PFSK-1 (cell line): ENCODE data around the gene KIF17.

ENCODE experiments used
- POLR2AphosphoS5 ChIP-seq: IDR thresholded peaks from 2 replicates; pipeline ENCODE4 v1.6.1; 2012; ENCODE audit warnings: low read depth, mild to moderate bottlenecking, control low read depth, low read length, moderate library complexity
- TF ChIP-seq, protein P1 (sequence below), 2 experiments: IDR thresholded peaks; 2 replicates each; pipeline versions ENCODE4 v1.6.1 to v1.8.0; 2011 to 2012; ENCODE audit warnings: low read depth in 2 of 2, low read length in 2 of 2, control low read depth in 1 of 2, inconsistent platforms in 1 of 2, mild to moderate bottlenecking in 1 of 2, moderate library complexity in 1 of 2; ENCODE audit not compliant: insufficient read depth in 1 of 2

DNA sequence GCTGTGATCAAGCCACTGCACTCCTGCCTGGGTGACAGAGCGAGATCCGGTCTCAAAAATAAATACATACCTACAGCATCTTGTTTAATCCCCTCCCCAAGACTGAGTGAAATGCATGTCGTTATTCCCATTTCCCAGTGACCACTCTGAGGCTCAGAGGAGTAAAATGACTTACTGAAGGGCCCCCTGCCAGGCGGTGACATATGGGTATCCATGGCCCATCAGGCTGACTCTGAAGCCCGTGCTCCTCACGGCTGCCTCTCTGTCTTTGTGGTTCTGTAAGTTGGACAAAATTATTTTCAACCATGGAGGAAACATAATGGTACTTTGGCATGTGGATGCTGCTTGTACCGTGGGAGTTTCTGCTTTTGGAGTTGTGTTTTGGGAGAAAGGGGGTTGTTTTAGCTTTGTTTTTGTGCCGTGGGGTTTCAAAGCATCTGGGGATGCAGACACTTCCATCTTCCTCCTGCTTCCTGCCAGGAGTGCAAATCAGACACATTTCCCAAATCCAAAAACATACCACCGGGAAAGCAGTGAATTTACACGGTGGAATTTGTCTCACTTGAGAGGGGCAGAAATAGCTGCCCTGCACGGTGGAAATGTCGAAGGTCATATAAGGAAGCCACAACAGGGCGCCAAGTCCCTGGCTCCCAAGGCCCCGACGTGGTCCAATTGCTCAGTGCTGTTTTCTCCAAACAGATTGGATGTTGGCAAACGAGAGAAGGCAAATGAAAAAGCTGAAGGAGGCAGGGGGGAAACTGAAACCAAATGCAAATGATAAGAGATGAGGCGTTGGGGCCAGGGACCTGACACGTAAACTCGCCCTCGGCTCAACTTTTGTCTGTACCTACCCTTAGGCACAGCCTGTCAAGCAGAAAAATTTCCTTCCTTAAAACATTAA, 101.6 kb downstream of the KIF17 start:
- TF ChIP-seq, protein P1, sequence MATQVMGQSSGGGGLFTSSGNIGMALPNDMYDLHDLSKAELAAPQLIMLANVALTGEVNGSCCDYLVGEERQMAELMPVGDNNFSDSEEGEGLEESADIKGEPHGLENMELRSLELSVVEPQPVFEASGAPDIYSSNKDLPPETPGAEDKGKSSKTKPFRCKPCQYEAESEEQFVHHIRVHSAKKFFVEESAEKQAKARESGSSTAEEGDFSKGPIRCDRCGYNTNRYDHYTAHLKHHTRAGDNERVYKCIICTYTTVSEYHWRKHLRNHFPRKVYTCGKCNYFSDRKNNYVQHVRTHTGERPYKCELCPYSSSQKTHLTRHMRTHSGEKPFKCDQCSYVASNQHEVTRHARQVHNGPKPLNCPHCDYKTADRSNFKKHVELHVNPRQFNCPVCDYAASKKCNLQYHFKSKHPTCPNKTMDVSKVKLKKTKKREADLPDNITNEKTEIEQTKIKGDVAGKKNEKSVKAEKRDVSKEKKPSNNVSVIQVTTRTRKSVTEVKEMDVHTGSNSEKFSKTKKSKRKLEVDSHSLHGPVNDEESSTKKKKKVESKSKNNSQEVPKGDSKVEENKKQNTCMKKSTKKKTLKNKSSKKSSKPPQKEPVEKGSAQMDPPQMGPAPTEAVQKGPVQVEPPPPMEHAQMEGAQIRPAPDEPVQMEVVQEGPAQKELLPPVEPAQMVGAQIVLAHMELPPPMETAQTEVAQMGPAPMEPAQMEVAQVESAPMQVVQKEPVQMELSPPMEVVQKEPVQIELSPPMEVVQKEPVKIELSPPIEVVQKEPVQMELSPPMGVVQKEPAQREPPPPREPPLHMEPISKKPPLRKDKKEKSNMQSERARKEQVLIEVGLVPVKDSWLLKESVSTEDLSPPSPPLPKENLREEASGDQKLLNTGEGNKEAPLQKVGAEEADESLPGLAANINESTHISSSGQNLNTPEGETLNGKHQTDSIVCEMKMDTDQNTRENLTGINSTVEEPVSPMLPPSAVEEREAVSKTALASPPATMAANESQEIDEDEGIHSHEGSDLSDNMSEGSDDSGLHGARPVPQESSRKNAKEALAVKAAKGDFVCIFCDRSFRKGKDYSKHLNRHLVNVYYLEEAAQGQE (IDR thresholded peaks at IDR 0.05; ENCODE audit: insufficient read depth in 1 of 2, low read depth in 2 of 2, low read length in 2 of 2): no peak
- no peak for TF ChIP-seq POLR2AphosphoS5
